GM23338 (cell line): ENCODE results near the gene MFAP3L. TPM values are rescaled to one million over a fixed set of nuclear protein-coding genes. Genes with fewer than 3 reads are reported as not detected.

Experiments
- ATAC-seq: fragments of 200-7000 bp; cut with Tn5 transposase; 3 replicates; pipeline ENCODE4 v1.9.1; 2020
- DNase-seq: peaks from one replicate; pipeline ENCODE4 v3.0.0-alpha.2; 2015; ENCODE audit warnings: low spot score
- H2AFZ ChIP-seq: fragments of 200-600 bp; sonication (generic); 2 replicates; pipeline ENCODE4 v1.8.0; 2016; ENCODE audit warnings: antibody characterized with exemption, mild to moderate bottlenecking, moderate library complexity
- H3F3A ChIP-seq: fragments of 200-600 bp; sonication (generic); replicated peaks from 2 replicates; pipeline ENCODE4 v1.8.0; 2017; ENCODE audit warnings: antibody characterized with exemption, mixed run types, low read depth
- H3K27ac ChIP-seq: fragments of 200-600 bp; sonication (generic); 2 replicates; pipeline ENCODE4 v1.6.1; 2016; ENCODE audit warnings: low read depth
- H3K27me3 ChIP-seq: fragments of 200-600 bp; sonication (generic); 2 replicates; pipeline ENCODE4 v1.8.0; 2016; ENCODE audit warnings: mild to moderate bottlenecking, mixed run types, moderate library complexity; ENCODE audit not compliant: insufficient read depth
- H3K36me3 ChIP-seq: fragments of 200-600 bp; sonication (generic); 2 replicates; pipeline ENCODE4 v1.8.0; 2016; ENCODE audit warnings: mild to moderate bottlenecking; ENCODE audit not compliant: insufficient read depth
- H3K4me1 ChIP-seq: fragments of 200-600 bp; sonication (generic); 2 replicates; pipeline ENCODE4 v1.8.0; 2016; ENCODE audit warnings: mild to moderate bottlenecking, moderate library complexity; ENCODE audit not compliant: insufficient read depth
- H3K4me2 ChIP-seq: fragments of 200-600 bp; sonication (generic); 2 replicates; pipeline ENCODE4 v1.7.1; 2017; ENCODE audit warnings: mixed run types
- H3K4me3 ChIP-seq: fragments of 200-600 bp; sonication (generic); 2 replicates; pipeline ENCODE4 v1.6.1; 2016; ENCODE audit warnings: mixed run types
- H3K79me2 ChIP-seq: fragments of 200-600 bp; sonication (generic); replicated peaks from 2 replicates; pipeline ENCODE4 v1.8.0; 2017; ENCODE audit warnings: mild to moderate bottlenecking; ENCODE audit not compliant: insufficient read depth
- H3K9me2 ChIP-seq: fragments of 200-600 bp; sonication (generic); 2 replicates; pipeline ENCODE4 v1.8.0; 2017; ENCODE audit not compliant: insufficient read depth
- H4K20me1 ChIP-seq: fragments of 200-600 bp; sonication (generic); replicated peaks from 2 replicates; pipeline ENCODE4 v1.8.0; 2017; ENCODE audit warnings: mild to moderate bottlenecking; ENCODE audit not compliant: insufficient read depth
- H3K27ac Mint-ChIP-seq: 2 replicates; pipeline ENCODE4 v1.8.0; 2020; ENCODE audit warnings: inconsistent platforms, mild to moderate bottlenecking, moderate library complexity, mixed read lengths
- H3K27me3 Mint-ChIP-seq: 3 replicates; pipeline ENCODE4 v1.8.0; 2022; ENCODE audit warnings: low read depth, mild to moderate bottlenecking, moderate library complexity, mixed read lengths, inconsistent platforms; ENCODE audit not compliant: insufficient read depth, poor library complexity
- H3K36me3 Mint-ChIP-seq: 3 replicates; pipeline ENCODE4 v1.8.0; 2021; ENCODE audit warnings: low read depth, mild to moderate bottlenecking, inconsistent platforms, moderate library complexity, mixed read lengths
- H3K4me1 Mint-ChIP-seq: 3 replicates; pipeline ENCODE4 v1.8.0; 2020; ENCODE audit warnings: mild to moderate bottlenecking, inconsistent platforms, mixed read lengths
- H3K4me3 Mint-ChIP-seq: 3 replicates; pipeline ENCODE4 v1.8.0; 2021; ENCODE audit warnings: moderate library complexity, mild to moderate bottlenecking, inconsistent platforms, mixed read lengths
- H3K9me3 Mint-ChIP-seq: 3 replicates; pipeline ENCODE4 v1.8.0; 2020; ENCODE audit warnings: moderate library complexity, mild to moderate bottlenecking, inconsistent platforms, mixed read lengths
- CREB1 ChIP-seq: fragments of 250-450 bp; sonication (Bioruptor Pico); IDR thresholded peaks from 2 replicates; pipeline ENCODE4 v1.5.0; 2020; ENCODE audit warnings: low read depth, mild to moderate bottlenecking, moderate library complexity
- EZH2 ChIP-seq: fragments of 200-600 bp; sonication (generic); IDR thresholded peaks from one replicate; pipeline ENCODE4 v1.8.0; 2017; ENCODE audit warnings: antibody characterized with exemption, mild to moderate bottlenecking, low read depth; ENCODE audit not compliant: unreplicated experiment
- EZH2phosphoT487 ChIP-seq: fragments of 200-600 bp; sonication (generic); IDR thresholded peaks from one replicate; pipeline ENCODE4 v1.8.1; 2018; ENCODE audit warnings: antibody characterized with exemption; ENCODE audit not compliant: unreplicated experiment
- JUNB ChIP-seq: IDR thresholded peaks from one replicate; pipeline ENCODE4 v1.6.1; 2016; ENCODE audit warnings: antibody characterized with exemption; ENCODE audit not compliant: unreplicated experiment
- NANOG ChIP-seq: IDR thresholded peaks from 2 replicates; pipeline ENCODE4 v1.6.1; 2016; ENCODE audit warnings: antibody characterized with exemption, borderline replicate concordance
- POLR2AphosphoS5 ChIP-seq: IDR thresholded peaks from 2 replicates; pipeline ENCODE4 v1.6.1; 2016; ENCODE audit warnings: antibody characterized with exemption, low read depth
- STAT1 ChIP-seq: IDR thresholded peaks from one replicate; pipeline ENCODE4 v1.6.1; 2016; ENCODE audit warnings: antibody characterized with exemption; ENCODE audit not compliant: unreplicated experiment
- ZNF114 ChIP-seq: fragments of 250-450 bp; sonication (Bioruptor Pico); IDR thresholded peaks from 2 replicates; pipeline ENCODE4 v1.5.0; 2020; ENCODE audit warnings: mild to moderate bottlenecking, moderate library complexity
- ZNF331 ChIP-seq: fragments of 250-450 bp; sonication (Bioruptor Pico); IDR thresholded peaks from 2 replicates; pipeline ENCODE4 v1.5.0; 2020; ENCODE audit warnings: low read depth, mild to moderate bottlenecking, moderate library complexity
- ZNF462 ChIP-seq: fragments of 250-450 bp; sonication (Bioruptor Pico); IDR thresholded peaks from 2 replicates; pipeline ENCODE4 v1.5.0; 2020; ENCODE audit warnings: mild to moderate bottlenecking, moderate library complexity
- polyA plus RNA-seq: library from polyadenylated mRNA; unstranded; fragments of >200 nt; fragmentation: Nextera tagmentation; extraction: Ambion mirVana; gene quantifications from 2 replicates; pipeline ENCODE4 v1.2.1, GENCODE V29; 2016
- total RNA-seq: library from RNA; depleted of rRNA; stranded (reverse); fragments of >200 nt; shearing (Covaris generic); gene quantifications from 2 replicates; pipeline ENCODE4 v1.2.3, GENCODE V29; 2014
- TF ChIP-seq, protein P1 (sequence below): IDR thresholded peaks from one replicate; pipeline ENCODE4 v1.6.1; 2018; ENCODE audit warnings: antibody characterized with exemption; ENCODE audit not compliant: unreplicated experiment
- TF ChIP-seq, protein P2 (sequence below), 2 experiments: fragments of 200-600 bp in 1 of 2; sonication (generic) in 1 of 2; conservative IDR thresholded peaks; 2 replicates each; pipeline versions ENCODE4 v1.5.1 to v1.6.1; 2016 to 2017; ENCODE audit warnings: antibody characterized with exemption in 2 of 2, low read depth in 2 of 2, mild to moderate bottlenecking in 2 of 2, moderate library complexity in 1 of 2
- TF ChIP-seq, protein P3 (sequence below): IDR thresholded peaks from 2 replicates; pipeline ENCODE4 v1.6.1; 2016; ENCODE audit warnings: antibody characterized with exemption

Gene MFAP3L
- total and polyA plus RNA-seq, 2 experiments from 2014 or later: 3.4 to 7.9 TPM

GRCh38 chr4:170049766-170050165 is 23.6 kb upstream of the MFAP3L start:
- Histone ChIP-seq H4K20me1 (no peaks in the 10 kb centered on the region), H3K27ac (no peak overlapping the region), H3K27me3 (no peaks in the 10 kb centered on the region), H3F3A (no peaks in the 10 kb centered on the region), H3K4me3 (no peak overlapping the region), H3K36me3 (no peaks in the 10 kb centered on the region), H3K4me1 (no peaks in the 10 kb centered on the region), H3K4me2 (no peak overlapping the region), H3K79me2 (no peaks in the 10 kb centered on the region), H2AFZ (peak overlapping the region; percentile 38; the same call in 1 of the 2 replicates), H3K9me2 (no peaks in the 10 kb centered on the region; the same call in 1 of the 2 replicates)
- TF ChIP-seq EZH2phosphoT487 (no peak), ZNF114 (CRISPR knock-in tag) (no peak), POLR2AphosphoS5 (no peak), STAT1 (no peak), EZH2 (no peak), ZNF462 (CRISPR knock-in tag) (no peak), ZNF331 (no peak), CREB1 (no peak), JUNB (no peak), NANOG (no peak)
- TF ChIP-seq, protein P1, sequence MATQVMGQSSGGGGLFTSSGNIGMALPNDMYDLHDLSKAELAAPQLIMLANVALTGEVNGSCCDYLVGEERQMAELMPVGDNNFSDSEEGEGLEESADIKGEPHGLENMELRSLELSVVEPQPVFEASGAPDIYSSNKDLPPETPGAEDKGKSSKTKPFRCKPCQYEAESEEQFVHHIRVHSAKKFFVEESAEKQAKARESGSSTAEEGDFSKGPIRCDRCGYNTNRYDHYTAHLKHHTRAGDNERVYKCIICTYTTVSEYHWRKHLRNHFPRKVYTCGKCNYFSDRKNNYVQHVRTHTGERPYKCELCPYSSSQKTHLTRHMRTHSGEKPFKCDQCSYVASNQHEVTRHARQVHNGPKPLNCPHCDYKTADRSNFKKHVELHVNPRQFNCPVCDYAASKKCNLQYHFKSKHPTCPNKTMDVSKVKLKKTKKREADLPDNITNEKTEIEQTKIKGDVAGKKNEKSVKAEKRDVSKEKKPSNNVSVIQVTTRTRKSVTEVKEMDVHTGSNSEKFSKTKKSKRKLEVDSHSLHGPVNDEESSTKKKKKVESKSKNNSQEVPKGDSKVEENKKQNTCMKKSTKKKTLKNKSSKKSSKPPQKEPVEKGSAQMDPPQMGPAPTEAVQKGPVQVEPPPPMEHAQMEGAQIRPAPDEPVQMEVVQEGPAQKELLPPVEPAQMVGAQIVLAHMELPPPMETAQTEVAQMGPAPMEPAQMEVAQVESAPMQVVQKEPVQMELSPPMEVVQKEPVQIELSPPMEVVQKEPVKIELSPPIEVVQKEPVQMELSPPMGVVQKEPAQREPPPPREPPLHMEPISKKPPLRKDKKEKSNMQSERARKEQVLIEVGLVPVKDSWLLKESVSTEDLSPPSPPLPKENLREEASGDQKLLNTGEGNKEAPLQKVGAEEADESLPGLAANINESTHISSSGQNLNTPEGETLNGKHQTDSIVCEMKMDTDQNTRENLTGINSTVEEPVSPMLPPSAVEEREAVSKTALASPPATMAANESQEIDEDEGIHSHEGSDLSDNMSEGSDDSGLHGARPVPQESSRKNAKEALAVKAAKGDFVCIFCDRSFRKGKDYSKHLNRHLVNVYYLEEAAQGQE: no peak
- TF ChIP-seq, protein P2, sequence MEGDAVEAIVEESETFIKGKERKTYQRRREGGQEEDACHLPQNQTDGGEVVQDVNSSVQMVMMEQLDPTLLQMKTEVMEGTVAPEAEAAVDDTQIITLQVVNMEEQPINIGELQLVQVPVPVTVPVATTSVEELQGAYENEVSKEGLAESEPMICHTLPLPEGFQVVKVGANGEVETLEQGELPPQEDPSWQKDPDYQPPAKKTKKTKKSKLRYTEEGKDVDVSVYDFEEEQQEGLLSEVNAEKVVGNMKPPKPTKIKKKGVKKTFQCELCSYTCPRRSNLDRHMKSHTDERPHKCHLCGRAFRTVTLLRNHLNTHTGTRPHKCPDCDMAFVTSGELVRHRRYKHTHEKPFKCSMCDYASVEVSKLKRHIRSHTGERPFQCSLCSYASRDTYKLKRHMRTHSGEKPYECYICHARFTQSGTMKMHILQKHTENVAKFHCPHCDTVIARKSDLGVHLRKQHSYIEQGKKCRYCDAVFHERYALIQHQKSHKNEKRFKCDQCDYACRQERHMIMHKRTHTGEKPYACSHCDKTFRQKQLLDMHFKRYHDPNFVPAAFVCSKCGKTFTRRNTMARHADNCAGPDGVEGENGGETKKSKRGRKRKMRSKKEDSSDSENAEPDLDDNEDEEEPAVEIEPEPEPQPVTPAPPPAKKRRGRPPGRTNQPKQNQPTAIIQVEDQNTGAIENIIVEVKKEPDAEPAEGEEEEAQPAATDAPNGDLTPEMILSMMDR (conservative IDR thresholded peaks at IDR 0.05; ENCODE audit: low read depth in 2 of 2): no peak
- TF ChIP-seq, protein P3, sequence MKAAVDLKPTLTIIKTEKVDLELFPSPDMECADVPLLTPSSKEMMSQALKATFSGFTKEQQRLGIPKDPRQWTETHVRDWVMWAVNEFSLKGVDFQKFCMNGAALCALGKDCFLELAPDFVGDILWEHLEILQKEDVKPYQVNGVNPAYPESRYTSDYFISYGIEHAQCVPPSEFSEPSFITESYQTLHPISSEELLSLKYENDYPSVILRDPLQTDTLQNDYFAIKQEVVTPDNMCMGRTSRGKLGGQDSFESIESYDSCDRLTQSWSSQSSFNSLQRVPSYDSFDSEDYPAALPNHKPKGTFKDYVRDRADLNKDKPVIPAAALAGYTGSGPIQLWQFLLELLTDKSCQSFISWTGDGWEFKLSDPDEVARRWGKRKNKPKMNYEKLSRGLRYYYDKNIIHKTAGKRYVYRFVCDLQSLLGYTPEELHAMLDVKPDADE: no peak
- no peak for ATAC-seq
- H3K9me3 Mint-ChIP-seq: peaks cover 17% of the 10 kb centered on the region; the same call in 2 of the 3 replicates
- no peaks in the 10 kb centered on the region for H3K36me3 Mint-ChIP-seq
- H3K4me3 Mint-ChIP-seq: no peak overlapping the region
- DNase-seq: no peak
- H3K27ac Mint-ChIP-seq: no peak overlapping the region
- H3K4me1 Mint-ChIP-seq: no peaks in the 10 kb centered on the region; the same call in 2 of the 3 replicates
- H3K27me3 Mint-ChIP-seq: no peaks in the 10 kb centered on the region
